Measurements from ENCODE around the gene CCL16.

DNA sequence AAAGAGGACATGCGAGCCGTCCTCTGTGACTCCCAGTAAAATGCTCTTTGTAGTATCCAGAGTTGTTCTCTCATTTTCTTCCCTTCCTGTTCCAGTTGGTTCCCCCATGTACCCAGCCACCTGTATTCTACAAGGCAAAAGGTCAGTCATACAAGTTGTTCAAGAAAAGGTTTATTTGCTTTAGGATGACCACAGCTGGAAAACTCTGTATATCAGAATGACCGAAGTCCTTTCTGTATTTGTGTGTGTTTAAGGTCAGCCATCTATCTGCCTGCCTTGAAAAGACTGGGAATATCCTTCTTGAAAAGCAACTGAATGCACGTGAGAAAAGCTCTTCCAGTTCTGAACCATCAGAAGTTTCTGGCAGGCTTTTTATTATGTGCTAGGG, 8.4 kb downstream of the CCL16 start:
- TF ChIP-seq EZH2phosphoT487 (IDR thresholded peaks at IDR 0.05; ENCODE audit: insufficient read depth, low read depth), result no peak
- no peak for TF ChIP-seq EZH2 (IDR thresholded peaks at IDR 0.05; ENCODE audit: insufficient read depth, poor library complexity, severe bottlenecking)
